ENCODE measurements around the gene HYPK. TPM values are rescaled to one million over a fixed set of nuclear protein-coding genes. Genes with fewer than 3 reads are reported as not detected.

The HYPK gene
- total RNA-seq, 2 experiments from 2014 or later, result 16.1 to 53.6 TPM

DNA sequence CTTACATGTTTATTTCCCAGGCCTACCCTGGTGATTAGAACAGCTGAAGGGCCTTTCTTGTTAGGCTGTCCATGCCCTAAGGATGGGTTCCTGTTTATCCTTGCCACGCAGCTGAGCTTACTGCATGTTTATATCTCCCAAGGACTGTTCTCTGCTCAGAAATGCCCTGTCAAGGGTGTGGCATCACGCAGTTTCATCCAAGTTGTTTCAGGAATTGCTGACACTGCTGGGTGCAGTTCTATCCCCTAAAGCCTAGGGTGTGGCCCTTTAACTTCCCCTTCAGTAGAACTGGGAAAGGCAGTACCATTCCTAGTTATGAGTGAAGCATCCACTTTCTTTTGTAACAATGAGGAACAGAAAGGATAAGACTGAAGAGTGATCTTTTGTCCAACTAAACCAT is 28.6 kb upstream of the HYPK start:
- H3K36me3 ChIP-seq (ENCODE audit: insufficient read depth, low read length), result peaks cover 91% of the 10 kb centered on the region
- H3K9me3 ChIP-seq (ENCODE audit: low read length), result no peaks in the 10 kb centered on the region
- peaks cover 41% of the 10 kb centered on the region for H4K20me1 ChIP-seq (ENCODE audit: insufficient read depth, low read length)
- intact Hi-C loops (cut with micrococcal nuclease; ENCODE audit: unreplicated experiment), result no loop called here
- H3K4me2 ChIP-seq (ENCODE audit: low read length), result peak overlapping the region; percentile 35; the same call in 1 of the 2 replicates
- H3K4me3 ChIP-seq (ENCODE audit: low read depth, low read length, poor library complexity, severe bottlenecking), result no peak overlapping the region
- no peaks in the 10 kb centered on the region for H3K9me2 ChIP-seq (ENCODE audit: insufficient read depth, low read length)
- CTCF ChIA-PET (ENCODE audit: unreplicated experiment), result no interaction called here
- H3K27ac ChIP-seq (ENCODE audit: low read depth, low read length, poor library complexity, severe bottlenecking), result peak overlapping the region; percentile 18
- no TSS peak for BruUV-seq (replicated peaks)
- DNase-seq (ENCODE audit: low spot score), result no peak
- no peak for TF ChIP-seq EZH2phosphoT487 (IDR thresholded peaks at IDR 0.05; ENCODE audit: borderline replicate concordance, low read depth, low read length)
- TF ChIP-seq, protein P1, sequence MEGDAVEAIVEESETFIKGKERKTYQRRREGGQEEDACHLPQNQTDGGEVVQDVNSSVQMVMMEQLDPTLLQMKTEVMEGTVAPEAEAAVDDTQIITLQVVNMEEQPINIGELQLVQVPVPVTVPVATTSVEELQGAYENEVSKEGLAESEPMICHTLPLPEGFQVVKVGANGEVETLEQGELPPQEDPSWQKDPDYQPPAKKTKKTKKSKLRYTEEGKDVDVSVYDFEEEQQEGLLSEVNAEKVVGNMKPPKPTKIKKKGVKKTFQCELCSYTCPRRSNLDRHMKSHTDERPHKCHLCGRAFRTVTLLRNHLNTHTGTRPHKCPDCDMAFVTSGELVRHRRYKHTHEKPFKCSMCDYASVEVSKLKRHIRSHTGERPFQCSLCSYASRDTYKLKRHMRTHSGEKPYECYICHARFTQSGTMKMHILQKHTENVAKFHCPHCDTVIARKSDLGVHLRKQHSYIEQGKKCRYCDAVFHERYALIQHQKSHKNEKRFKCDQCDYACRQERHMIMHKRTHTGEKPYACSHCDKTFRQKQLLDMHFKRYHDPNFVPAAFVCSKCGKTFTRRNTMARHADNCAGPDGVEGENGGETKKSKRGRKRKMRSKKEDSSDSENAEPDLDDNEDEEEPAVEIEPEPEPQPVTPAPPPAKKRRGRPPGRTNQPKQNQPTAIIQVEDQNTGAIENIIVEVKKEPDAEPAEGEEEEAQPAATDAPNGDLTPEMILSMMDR (conservative IDR thresholded peaks at IDR 0.05; ENCODE audit: low read length), result no peak
- H3K79me2 ChIP-seq (ENCODE audit: insufficient read depth, low read depth, low read length), result peaks cover 54% of the 10 kb centered on the region
- H2AFZ ChIP-seq (ENCODE audit: low read length), result no peak overlapping the region
- POLR2A ChIA-PET, result interaction anchor here (0.5 to 1.7 kb wide), 7 partner anchors 13 to 249 kb away, joined by 3 to 9 read pairs (median 4); partner anchors contain the start of genes HYPK and SERINC4
- peaks cover 42% of the 10 kb centered on the region for H3K4me1 ChIP-seq (ENCODE audit: insufficient read depth, low read length, poor library complexity, severe bottlenecking)

DNA sequence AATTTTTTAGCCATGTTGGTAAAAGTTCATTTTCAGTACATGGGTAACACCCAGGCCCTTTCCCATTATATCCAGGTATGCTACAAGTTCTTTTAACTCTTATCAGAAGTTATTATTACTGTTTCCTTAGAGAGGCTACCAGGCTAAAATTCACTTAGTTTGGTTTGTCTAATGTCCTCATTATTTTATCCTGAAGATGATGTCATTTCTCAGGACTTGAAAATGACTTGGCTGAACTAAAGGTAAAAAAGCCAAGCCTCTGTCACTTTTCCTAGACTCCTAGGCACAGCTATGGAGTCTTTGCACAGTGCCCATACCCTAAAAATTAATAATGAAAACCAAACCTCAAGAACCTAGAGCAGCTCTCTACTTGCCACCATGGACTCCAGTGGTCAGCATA is 27.8 kb upstream of the HYPK start:
- H3K79me2 ChIP-seq (ENCODE audit: insufficient read depth, low read depth, low read length), result peaks cover 54% of the 10 kb centered on the region
- H3K36me3 ChIP-seq (ENCODE audit: insufficient read depth, low read length), result peaks cover 83% of the 10 kb centered on the region
- H3K9me3 ChIP-seq (ENCODE audit: low read length), result no peaks in the 10 kb centered on the region
- intact Hi-C loops (cut with micrococcal nuclease; ENCODE audit: unreplicated experiment), result no loop called here
- BruUV-seq (replicated peaks), result no TSS peak
- no peak overlapping the region for H2AFZ ChIP-seq (ENCODE audit: low read length)
- ChIA-PET POLR2A (interaction anchor here (1.7 to 7.0 kb wide), 2 partner anchors 16 to 27 kb away, joined by 5 to 98 read pairs; partner anchors contain the start of genes HYPK, SERF2 and SERINC4), CTCF (ENCODE audit: unreplicated experiment) (no interaction called here)
- H3K27ac ChIP-seq (ENCODE audit: low read depth, low read length, poor library complexity, severe bottlenecking), result peak overlapping the region; percentile 18
- no peak overlapping the region for H3K4me3 ChIP-seq (ENCODE audit: low read depth, low read length, poor library complexity, severe bottlenecking)
- H4K20me1 ChIP-seq (ENCODE audit: insufficient read depth, low read length), result peaks cover 41% of the 10 kb centered on the region
- H3K4me1 ChIP-seq (ENCODE audit: insufficient read depth, low read length, poor library complexity, severe bottlenecking), result peaks cover 44% of the 10 kb centered on the region
- no peak for TF ChIP-seq EZH2phosphoT487 (IDR thresholded peaks at IDR 0.05; ENCODE audit: borderline replicate concordance, low read depth, low read length)
- DNase-seq (ENCODE audit: low spot score), result no peak
- H3K9me2 ChIP-seq (ENCODE audit: insufficient read depth, low read length), result no peaks in the 10 kb centered on the region
- H3K4me2 ChIP-seq (ENCODE audit: low read length), result peak overlapping the region; percentile 35; the same call in 1 of the 2 replicates

DNA sequence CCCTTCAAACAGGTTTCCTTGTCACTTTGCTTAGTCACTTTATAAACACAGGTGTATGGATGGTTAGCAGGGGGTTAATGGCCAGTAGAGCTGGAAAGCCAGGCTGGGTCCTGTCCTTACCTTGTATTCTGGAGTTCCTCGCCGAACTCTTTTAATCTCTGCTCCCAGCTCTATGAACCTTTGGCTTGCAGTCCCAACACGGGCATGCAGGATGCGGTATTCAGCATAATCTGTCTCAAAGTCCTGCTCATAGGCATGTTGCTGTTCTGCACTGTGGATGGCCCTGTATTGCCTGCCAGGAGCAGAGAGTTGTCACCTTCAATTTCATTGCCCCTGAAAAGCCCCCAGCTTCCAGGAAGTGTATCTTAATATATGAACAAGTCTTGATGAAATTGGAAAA is 26.3 kb upstream of the HYPK start:
- Histone ChIP-seq H3K9me2 (ENCODE audit: insufficient read depth, low read length) (no peaks in the 10 kb centered on the region), H2AFZ (ENCODE audit: low read length) (no peak overlapping the region), H3K4me3 (ENCODE audit: low read depth, low read length, poor library complexity, severe bottlenecking) (peak overlapping the region; percentile 79), H3K27ac (ENCODE audit: low read depth, low read length, poor library complexity, severe bottlenecking) (peak overlapping the region; percentile 91), H3K4me2 (ENCODE audit: low read length) (peak overlapping the region; percentile 85), H3K36me3 (ENCODE audit: insufficient read depth, low read length) (peaks cover 69% of the 10 kb centered on the region), H4K20me1 (ENCODE audit: insufficient read depth, low read length) (peaks cover 41% of the 10 kb centered on the region), H3K79me2 (ENCODE audit: insufficient read depth, low read depth, low read length) (peaks cover 64% of the 10 kb centered on the region), H3K4me1 (ENCODE audit: insufficient read depth, low read length, poor library complexity, severe bottlenecking) (peaks cover 55% of the 10 kb centered on the region), H3K9me3 (ENCODE audit: low read length) (no peaks in the 10 kb centered on the region)
- no peak for TF ChIP-seq EZH2phosphoT487 (IDR thresholded peaks at IDR 0.05; ENCODE audit: borderline replicate concordance, low read depth, low read length)
- TF ChIP-seq, protein P1 (conservative IDR thresholded peaks at IDR 0.05; ENCODE audit: low read length), result no peak
- ChIA-PET POLR2A (interaction anchor here (1.3 to 7.0 kb wide), 3 partner anchors 15 to 28 kb away, joined by 3 to 98 read pairs (median 6); partner anchors contain the start of gene SERF2), CTCF (ENCODE audit: unreplicated experiment) (no interaction called here)
- intact Hi-C loops (cut with micrococcal nuclease; ENCODE audit: unreplicated experiment), result no loop called here
- no TSS peak for BruUV-seq (replicated peaks)
- no peak for DNase-seq (ENCODE audit: low spot score)

All from OCI-LY7 (cell line).